NCI-H1092 (cell line): ENCODE measurements around the gene RFPL2.
"Not testable (repeated sequence)": the region's sequence is repeated elsewhere in the genome, so short reads cannot be mapped to it uniquely, and the experiment has no call there.

Source experiments
- DNase-seq: peaks from one replicate; lab custom pipeline; 2025; lab: John Stamatoyannopoulos, UW

The RFPL2 gene

GRCh38 chr22:32205974-32206773 lies 1.3 kb upstream of the RFPL2 start:
- no peak for DNase-seq

GRCh38 chr22:32204040-32204855 lies 625 bp downstream of the RFPL2 start:
- DNase-seq = peak; percentile 52

- no peak for DNase-seq
These were observed 1.5 kb downstream of the RFPL2 start for GRCh38 chr22:32203181-32204039.

GRCh38 chr22:32202539-32203180 lies 2.2 kb downstream of the RFPL2 start:
- DNase-seq = peak; percentile 38

- DNase-seq = no peak
These were observed 2.7 kb downstream of the RFPL2 start for GRCh38 chr22:32202161-32202538.

- DNase-seq = no peak
These were observed 4.1 kb downstream of the RFPL2 start for GRCh38 chr22:32200752-32201151.

- DNase-seq = no peak
These were observed 4.9 kb downstream of the RFPL2 start for GRCh38 chr22:32199961-32200360.

- DNase-seq = no peak
These were observed 5.5 kb downstream of the RFPL2 start for GRCh38 chr22:32199341-32199740.

- not testable (repeated sequence) for DNase-seq
These were observed 7.2 kb downstream of the RFPL2 start for GRCh38 chr22:32197553-32198226.

- DNase-seq = not testable (repeated sequence)
These were observed 9.0 kb downstream of the RFPL2 start for GRCh38 chr22:32195900-32196299.

- not testable (repeated sequence) for DNase-seq
These were observed 11.5 kb downstream of the RFPL2 start for GRCh38 chr22:32193346-32193745.

- not testable (repeated sequence) for DNase-seq
These were observed 13.9 kb downstream of the RFPL2 start for GRCh38 chr22:32191021-32191420.

- no peak for DNase-seq
These were observed 19.1 kb downstream of the RFPL2 start for GRCh38 chr22:32185821-32186220.

GRCh38 chr22:32183625-32184024 lies 21.2 kb downstream of the RFPL2 start:
- no peak for DNase-seq

GRCh38 chr22:32181043-32181442 lies 23.8 kb downstream of the RFPL2 start:
- DNase-seq = no peak

GRCh38 chr22:32177221-32177765 lies 27.6 kb downstream of the RFPL2 start:
- DNase-seq = no peak

- DNase-seq = no peak
These were observed 28.9 kb downstream of the RFPL2 start for GRCh38 chr22:32175683-32176644.

GRCh38 chr22:32175115-32175514 lies 29.8 kb downstream of the RFPL2 start:
- no peak for DNase-seq

- no peak for DNase-seq
These were observed 39.2 kb downstream of the RFPL2 start for GRCh38 chr22:32165681-32166080.
